Transverse colon (tissue), 4 donors: Measurements from ENCODE around the gene SULF2. TPM values are rescaled to one million over a fixed set of nuclear protein-coding genes. Genes with fewer than 3 reads are reported as not detected.

Experiments used
- DNase-seq: peaks from one replicate; pipeline ENCODE4 v3.0.0-alpha.2; 2019
- H3K27ac ChIP-seq, 4 donors: fragments of 200-600 bp; sonication (generic); 2 replicates each; pipeline ENCODE4 v1.5.1; 2016 to 2018; ENCODE audit warnings: inconsistent platforms in 4 of 4
- H3K27me3 ChIP-seq: fragments of 200-600 bp; sonication (generic); 2 replicates; pipeline ENCODE4 v1.5.1; 2017; ENCODE audit warnings: inconsistent platforms
- H3K36me3 ChIP-seq, 4 donors: fragments of 200-600 bp; sonication (generic); 2 replicates each; pipeline ENCODE4 v1.5.1; 2017 to 2019; ENCODE audit warnings: inconsistent platforms in 4 of 4
- H3K4me1 ChIP-seq, 4 donors: fragments of 200-600 bp; sonication (generic); 2 replicates each; pipeline ENCODE4 v1.5.1; 2017 to 2020; ENCODE audit warnings: inconsistent platforms in 4 of 4
- H3K4me3 ChIP-seq, 4 donors: fragments of 200-600 bp; sonication (generic); 1 replicate in 1 of 4; 2 replicates in 3 of 4; pipeline versions ENCODE4 v1.5.1 to v1.6.1; 2017 to 2019; ENCODE audit warnings: inconsistent platforms in 4 of 4
- H3K9me3 ChIP-seq, 2 donors: fragments of 200-600 bp; sonication (generic); 2 replicates each; pipeline ENCODE4 v1.5.1; 2017 to 2019; ENCODE audit warnings: inconsistent platforms in 2 of 2
- CTCF ChIP-seq, 5 experiments: fragments of 200-600 bp in 3 of 5; fragments of 450-650 bp in 2 of 5; sonication (generic) in 3 of 5; IDR thresholded peaks; 1 replicate in 2 of 5; 2 replicates in 3 of 5; pipeline ENCODE4 v1.5.1; 2016 to 2017; ENCODE audit warnings: antibody characterized with exemption in 5 of 5, inconsistent platforms in 3 of 5, mild to moderate bottlenecking in 2 of 5, moderate library complexity in 1 of 5
- EP300 ChIP-seq: sonication (generic); formaldehyde crosslinking; IDR thresholded peaks from one replicate; pipeline ENCODE4 v1.6.1; 2017; ENCODE audit warnings: antibody characterized with exemption, low read depth
- POLR2A ChIP-seq: fragments of 450-650 bp; IDR thresholded peaks from one replicate; pipeline ENCODE4 v1.6.1; 2016; ENCODE audit warnings: antibody characterized with exemption, mild to moderate bottlenecking, moderate library complexity
- POLR2AphosphoS5 ChIP-seq, 3 donors: sonication (generic); formaldehyde crosslinking; IDR thresholded peaks; one replicate each; pipeline ENCODE4 v1.6.1; 2016; ENCODE audit warnings: antibody characterized with exemption in 3 of 3
- WGBS, 2 donors: methylation state at CpG; one replicate each; pipeline ENCODE4 v1.1.5; 2018; ENCODE audit warnings: low coverage in 1 of 2; 5-methylcytosine and 5-hydroxymethylcytosine counted together
- in situ Hi-C, 4 donors: fragments of 200-750 bp; cut with MboI; loops; one replicate each; pipeline versions ENCODE4 v1.15.0 to v1.15.1; 2017; ENCODE audit warnings: low sequenced_read_pairs in 3 of 4, low pct_ligation_motif_present in 1 of 4, low pct_unique_long_range_greater_than_20kb in 1 of 4
- intact Hi-C: fragments of 100-400 bp; cut with DNase I; formaldehyde crosslinking; loops from one replicate; pipeline ENCODE4 v1.15.1; 2023; ENCODE audit warnings: low total_unique reads
- total RNA-seq, 4 donors: library from RNA; depleted of rRNA; stranded (reverse); fragments of >200 nt; gene quantifications; one replicate each; pipeline ENCODE4 v1.1.0, GENCODE V29; 2016

Gene SULF2
- total RNA-seq, 4 donors from 2014 or later = 103 to 257 (median 191) TPM

- Histone ChIP-seq H3K4me1 (peaks cover 0 to 25% (median 6%) of the 10 kb centered on the region in 4 donors), H3K9me3 (no peaks in the 10 kb centered on the region), H3K36me3 (no peaks in the 10 kb centered on the region), H3K27me3 (no peaks in the 10 kb centered on the region), H3K27ac (no peak overlapping the region), H3K4me3 (no peak overlapping the region)
- TF ChIP-seq EP300 = no peak
- no peak for TF ChIP-seq POLR2A
- TF ChIP-seq CTCF (IDR thresholded peaks at IDR 0.05) = no peak
- TF ChIP-seq POLR2AphosphoS5 (IDR thresholded peaks at IDR 0.05) = no peak
- intact Hi-C loops (no loop called here), in situ Hi-C loops (no loop called here)
- DNase-seq = no peak
- WGBS, 2 donors = 80 to 81% methylated on average over 2 to 11 of the region's 11 CpGs
These were observed 62.0 kb downstream of the SULF2 start for GRCh38 chr20:47723322-47723721.

GRCh38 chr20:47720636-47721427, 64.4 kb downstream of the SULF2 start:
- H3K9me3 ChIP-seq = no peaks in the 10 kb centered on the region
- WGBS, 2 donors = 44 to 46% methylated on average over 4 to 7 of the region's 7 CpGs
- TF ChIP-seq CTCF (IDR thresholded peaks at IDR 0.05) (no peak), EP300 (no peak), POLR2AphosphoS5 (IDR thresholded peaks at IDR 0.05) (no peak), POLR2A (no peak)
- no peaks in the 10 kb centered on the region for H3K27me3 ChIP-seq
- intact Hi-C loops = no loop called here
- no peak for DNase-seq
- in situ Hi-C loops = no loop called here
- H3K4me1 ChIP-seq = peaks cover 0 to 19% (median 6%) of the 10 kb centered on the region in 4 donors
- H3K27ac ChIP-seq = peak overlapping the region in 3 of 4 donors; percentile 51 to 65 (median 56)
- H3K36me3 ChIP-seq = no peaks in the 10 kb centered on the region
- no peak overlapping the region for H3K4me3 ChIP-seq

- Histone ChIP-seq H3K36me3 (no peaks in the 10 kb centered on the region), H3K9me3 (no peaks in the 10 kb centered on the region), H3K27me3 (no peaks in the 10 kb centered on the region), H3K4me3 (no peak overlapping the region), H3K27ac (no peak overlapping the region), H3K4me1 (peaks cover 0 to 16% (median 6%) of the 10 kb centered on the region in 4 donors)
- in situ Hi-C loops = no loop called here
- WGBS, 2 donors = 56% methylated on average over 2 of the region's 2 CpGs; no CpG with 5 or more reads in 1 of the 2 donors
- TF ChIP-seq POLR2AphosphoS5 (IDR thresholded peaks at IDR 0.05) (no peak), CTCF (IDR thresholded peaks at IDR 0.05) (no peak), POLR2A (no peak)
- intact Hi-C loops = no loop called here
- no peak for DNase-seq
These were observed 65.7 kb downstream of the SULF2 start for GRCh38 chr20:47719625-47720024.

- in situ Hi-C loops (no loop called here), intact Hi-C loops (no loop called here)
- no peak for DNase-seq
- no peaks in the 10 kb centered on the region for H3K36me3 ChIP-seq
- H3K4me1 ChIP-seq = peaks cover 0 to 16% (median 6%) of the 10 kb centered on the region in 4 donors
- 92 to 94% methylated on average over 3 to 4 of the region's 4 CpGs for WGBS, 2 donors
- no peaks in the 10 kb centered on the region for H3K27me3 ChIP-seq
- H3K27ac ChIP-seq = no peak overlapping the region
- H3K4me3 ChIP-seq = no peak overlapping the region
- TF ChIP-seq POLR2A (no peak), CTCF (IDR thresholded peaks at IDR 0.05) (no peak), EP300 (no peak), POLR2AphosphoS5 (IDR thresholded peaks at IDR 0.05) (no peak)
- no peaks in the 10 kb centered on the region for H3K9me3 ChIP-seq
These were observed 66.1 kb downstream of the SULF2 start for GRCh38 chr20:47719211-47719610.
